ENCODE results near the gene RXRB.
A peak's percentile ranks its signal among the peaks of the same experiment; 100 is the strongest.
"Not testable (repeated sequence)": the region's sequence is repeated elsewhere in the genome, so short reads cannot be mapped to it uniquely, and the experiment has no call there.

The RXRB gene

GRCh38 chr6:33164176-33164575, 36.3 kb downstream of the RXRB start:
- no peak overlapping the region for H3K4me3 ChIP-seq (ENCODE audit: low read depth in 1 of 2, low read length in 2 of 2)
- H3K4me1 ChIP-seq (ENCODE audit: insufficient read depth, low read length) = peaks cover 14% of the 10 kb centered on the region
- H3K36me3 ChIP-seq (ENCODE audit: insufficient read depth, low read length) = no peaks in the 10 kb centered on the region
- H3K9ac ChIP-seq (ENCODE audit: low read length) = no peak overlapping the region
- H3K27me3 ChIP-seq (ENCODE audit: control insufficient read depth in 1 of 2, insufficient read depth in 2 of 2, low read length in 2 of 2) = no peaks in the 10 kb centered on the region
- H3K27ac ChIP-seq (ENCODE audit: low read depth, low read length) = no peak overlapping the region
- H3K9me3 ChIP-seq (ENCODE audit: low read length) = no peaks in the 10 kb centered on the region

DNA sequence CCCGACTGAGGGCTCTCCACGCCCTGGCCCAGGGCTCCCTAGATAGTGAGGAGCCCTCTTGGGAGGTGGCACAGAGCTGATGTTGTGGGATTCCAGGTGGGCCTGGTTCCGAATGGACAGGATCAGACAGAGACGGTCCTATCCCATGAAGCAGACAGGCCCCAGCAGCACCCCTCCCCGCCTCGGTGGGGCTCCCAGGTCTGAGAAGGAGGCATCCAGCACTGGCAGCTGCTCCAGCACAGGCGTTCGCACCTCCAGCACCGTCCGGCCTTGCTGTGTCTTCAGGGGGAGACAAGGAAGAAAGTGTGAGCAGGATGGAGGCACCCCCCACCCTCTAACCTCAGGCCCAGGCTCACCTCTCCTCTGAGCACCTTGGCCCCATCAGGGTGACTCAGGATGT, 36.9 kb downstream of the RXRB start:
- Histone ChIP-seq H3K9me3 (ENCODE audit: low read length) (no peaks in the 10 kb centered on the region), H3K27me3 (ENCODE audit: control insufficient read depth in 1 of 2, insufficient read depth in 2 of 2, low read length in 2 of 2) (no peaks in the 10 kb centered on the region), H3K36me3 (ENCODE audit: insufficient read depth, low read length) (no peaks in the 10 kb centered on the region), H3K4me1 (ENCODE audit: insufficient read depth, low read length) (peaks cover 14% of the 10 kb centered on the region), H3K4me3 (ENCODE audit: low read depth in 1 of 2, low read length in 2 of 2) (no peak overlapping the region), H3K27ac (ENCODE audit: low read depth, low read length) (no peak overlapping the region), H3K9ac (ENCODE audit: low read length) (no peak overlapping the region)

DNA sequence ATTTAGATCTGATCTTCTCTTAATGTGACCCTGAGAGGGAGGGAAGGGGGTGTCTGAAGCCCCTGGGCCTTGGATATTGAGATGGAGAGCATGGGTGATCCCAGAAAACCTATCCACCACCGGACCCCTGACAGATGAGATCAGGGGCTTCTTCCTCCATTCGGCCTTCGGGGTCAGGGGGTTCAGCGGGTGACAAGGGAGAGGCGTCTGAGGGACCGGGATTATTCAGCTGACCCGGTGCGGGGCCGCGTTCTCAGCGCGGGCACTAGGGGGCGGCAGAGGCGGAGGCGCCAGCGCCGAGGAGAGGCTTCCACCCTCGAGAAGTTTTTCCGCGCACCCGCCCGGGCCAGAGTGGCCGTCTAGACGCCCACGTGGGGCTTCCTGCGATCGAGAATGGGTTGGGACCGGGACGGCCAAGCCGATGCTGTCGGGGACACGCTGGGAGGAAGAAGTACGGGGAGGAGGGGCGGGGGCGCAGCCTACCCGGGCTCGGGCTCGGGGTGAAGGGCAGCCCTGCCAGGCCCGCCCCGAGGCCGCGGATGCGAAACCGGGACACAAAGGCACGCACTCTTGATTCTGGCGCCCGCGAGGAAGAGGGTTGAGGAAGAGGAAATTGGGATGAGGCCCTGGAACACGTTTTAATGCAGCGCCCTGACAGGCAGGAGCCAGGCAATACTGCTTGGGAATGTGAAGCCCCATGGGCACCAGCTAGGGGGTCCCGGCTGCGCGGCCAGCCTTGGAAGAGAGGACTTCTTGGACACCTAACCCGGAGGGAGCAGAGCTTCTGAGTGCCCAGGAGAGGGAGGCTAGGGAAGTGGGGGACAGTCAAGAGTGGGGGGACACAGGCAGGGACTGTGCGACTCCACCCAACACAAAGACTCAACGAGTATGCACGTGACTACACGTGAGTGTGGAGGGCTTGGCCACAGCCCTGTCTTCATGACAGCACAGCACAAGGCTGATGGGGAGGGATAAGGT, 38.8 kb downstream of the RXRB start:
- Histone ChIP-seq H3K27ac (ENCODE audit: low read depth, low read length) (peak overlapping the region; percentile 61), H3K27me3 (ENCODE audit: control insufficient read depth in 1 of 2, insufficient read depth in 2 of 2, low read length in 2 of 2) (no peaks in the 10 kb centered on the region), H3K4me3 (ENCODE audit: low read depth in 1 of 2, low read length in 2 of 2) (peak overlapping the region; percentile 34 to 57), H3K9me3 (ENCODE audit: low read length) (no peaks in the 10 kb centered on the region), H3K36me3 (ENCODE audit: insufficient read depth, low read length) (no peaks in the 10 kb centered on the region), H3K9ac (ENCODE audit: low read length) (no peak overlapping the region), H3K4me1 (ENCODE audit: insufficient read depth, low read length) (peaks cover 14% of the 10 kb centered on the region)

GRCh38 chr6:33160728-33161344, 39.6 kb downstream of the RXRB start:
- Histone ChIP-seq H3K9ac (ENCODE audit: low read length) (no peak overlapping the region), H3K36me3 (ENCODE audit: insufficient read depth, low read length) (no peaks in the 10 kb centered on the region), H3K27me3 (ENCODE audit: control insufficient read depth in 1 of 2, insufficient read depth in 2 of 2, low read length in 2 of 2) (no peaks in the 10 kb centered on the region), H3K9me3 (ENCODE audit: low read length) (no peaks in the 10 kb centered on the region), H3K4me3 (ENCODE audit: low read depth in 1 of 2, low read length in 2 of 2) (peak overlapping the region in 1 of 2 donors; percentile 57), H3K27ac (ENCODE audit: low read depth, low read length) (peak overlapping the region; percentile 61), H3K4me1 (ENCODE audit: insufficient read depth, low read length) (peaks cover 14% of the 10 kb centered on the region)

DNA sequence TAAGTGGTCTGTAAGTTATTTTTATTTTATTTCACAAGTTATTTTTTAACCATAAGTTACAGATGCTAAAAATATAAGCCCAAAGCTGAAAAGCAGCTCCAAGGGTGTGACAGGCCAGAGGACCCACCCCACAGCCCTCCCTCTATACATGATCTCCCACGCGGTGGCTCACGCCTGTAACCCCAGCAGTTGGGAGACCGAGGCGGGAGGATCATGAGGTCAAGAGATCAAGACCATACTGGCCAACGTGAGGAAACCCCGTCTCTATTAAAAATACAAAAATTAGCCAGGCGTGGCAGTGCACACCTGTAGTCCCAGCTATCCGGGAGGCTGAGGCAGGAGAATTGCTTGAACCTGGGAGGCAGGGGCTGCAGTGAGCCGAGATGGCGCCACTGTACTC, 40.4 kb downstream of the RXRB start:
- H3K4me3 ChIP-seq (ENCODE audit: low read depth in 1 of 2, low read length in 2 of 2) = no peak overlapping the region
- H3K27me3 ChIP-seq (ENCODE audit: control insufficient read depth in 1 of 2, insufficient read depth in 2 of 2, low read length in 2 of 2) = no peaks in the 10 kb centered on the region
- peaks cover 14% of the 10 kb centered on the region for H3K4me1 ChIP-seq (ENCODE audit: insufficient read depth, low read length)
- H3K27ac ChIP-seq (ENCODE audit: low read depth, low read length) = no peak overlapping the region
- H3K9me3 ChIP-seq (ENCODE audit: low read length) = no peaks in the 10 kb centered on the region
- H3K9ac ChIP-seq (ENCODE audit: low read length) = no peak overlapping the region
- no peaks in the 10 kb centered on the region for H3K36me3 ChIP-seq (ENCODE audit: insufficient read depth, low read length)

DNA sequence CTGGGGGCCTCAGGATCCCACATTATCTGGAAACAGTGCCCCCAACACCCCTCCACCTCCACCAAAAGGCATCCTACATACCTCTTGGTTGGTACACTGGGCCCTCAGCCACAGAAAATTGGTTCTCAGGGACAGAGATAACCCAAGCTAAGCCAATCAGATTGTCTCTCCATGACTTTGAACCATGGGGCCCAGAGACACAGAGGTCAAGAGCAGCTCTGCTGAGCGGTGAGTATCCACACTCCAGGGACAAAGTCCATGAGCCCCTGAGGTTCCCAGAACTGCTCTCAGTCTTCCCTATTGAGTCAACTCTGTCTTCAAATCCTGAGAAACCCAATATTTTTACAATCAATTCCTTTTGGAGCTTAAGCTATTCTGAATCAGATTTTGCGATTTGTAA, 43.5 kb downstream of the RXRB start:
- no peaks in the 10 kb centered on the region for H3K9me3 ChIP-seq (ENCODE audit: low read length)
- no peak overlapping the region for H3K4me3 ChIP-seq (ENCODE audit: low read depth in 1 of 2, low read length in 2 of 2)
- H3K9ac ChIP-seq (ENCODE audit: low read length) = no peak overlapping the region
- no peak overlapping the region for H3K27ac ChIP-seq (ENCODE audit: low read depth, low read length)
- peaks cover 12% of the 10 kb centered on the region for H3K4me1 ChIP-seq (ENCODE audit: insufficient read depth, low read length)
- no peaks in the 10 kb centered on the region for H3K27me3 ChIP-seq (ENCODE audit: control insufficient read depth in 1 of 2, insufficient read depth in 2 of 2, low read length in 2 of 2)
- H3K36me3 ChIP-seq (ENCODE audit: insufficient read depth, low read length) = no peaks in the 10 kb centered on the region

GRCh38 chr6:33156561-33156960, 43.9 kb downstream of the RXRB start:
- Histone ChIP-seq H3K4me3 (ENCODE audit: low read depth in 1 of 2, low read length in 2 of 2) (no peak overlapping the region), H3K9ac (ENCODE audit: low read length) (no peak overlapping the region), H3K27me3 (ENCODE audit: control insufficient read depth in 1 of 2, insufficient read depth in 2 of 2, low read length in 2 of 2) (no peaks in the 10 kb centered on the region), H3K27ac (ENCODE audit: low read depth, low read length) (no peak overlapping the region), H3K4me1 (ENCODE audit: insufficient read depth, low read length) (peaks cover 9% of the 10 kb centered on the region), H3K36me3 (ENCODE audit: insufficient read depth, low read length) (no peaks in the 10 kb centered on the region), H3K9me3 (ENCODE audit: low read length) (no peaks in the 10 kb centered on the region)

- Histone ChIP-seq H3K36me3 (ENCODE audit: insufficient read depth, low read length) (no peaks in the 10 kb centered on the region), H3K9ac (ENCODE audit: low read length) (no peak overlapping the region), H3K4me3 (ENCODE audit: low read depth in 1 of 2, low read length in 2 of 2) (no peak overlapping the region), H3K4me1 (ENCODE audit: insufficient read depth, low read length) (no peaks in the 10 kb centered on the region), H3K27me3 (ENCODE audit: control insufficient read depth in 1 of 2, insufficient read depth in 2 of 2, low read length in 2 of 2) (no peaks in the 10 kb centered on the region), H3K27ac (ENCODE audit: low read depth, low read length) (no peak overlapping the region), H3K9me3 (ENCODE audit: low read length) (no peaks in the 10 kb centered on the region)
These were observed 46.1 kb downstream of the RXRB start for GRCh38 chr6:33154349-33154748.

DNA sequence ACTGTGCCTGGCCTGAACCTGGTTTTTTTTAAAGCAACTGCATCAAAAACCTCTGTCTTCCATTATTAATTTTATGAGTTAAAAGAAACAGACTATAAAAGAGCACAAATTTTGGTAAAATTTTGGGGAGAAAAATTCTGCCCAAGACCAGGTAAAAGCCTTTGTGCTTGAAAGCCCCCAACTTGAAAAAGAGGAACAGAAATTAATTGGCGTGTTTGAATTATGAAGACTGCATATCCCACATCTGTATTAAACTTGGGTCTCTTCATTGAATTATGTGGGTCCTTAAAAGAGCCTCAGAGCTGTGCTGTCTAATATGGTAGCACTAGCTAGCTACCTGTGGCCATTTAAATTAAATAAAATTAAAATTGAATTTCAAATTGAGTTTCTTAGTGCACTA, 49.4 kb downstream of the RXRB start:
- H3K9ac ChIP-seq (ENCODE audit: low read length) = no peak overlapping the region
- no peaks in the 10 kb centered on the region for H3K4me1 ChIP-seq (ENCODE audit: insufficient read depth, low read length)
- H3K4me3 ChIP-seq (ENCODE audit: low read depth in 1 of 2, low read length in 2 of 2) = no peak overlapping the region
- H3K27me3 ChIP-seq (ENCODE audit: control insufficient read depth in 1 of 2, insufficient read depth in 2 of 2, low read length in 2 of 2) = no peaks in the 10 kb centered on the region
- no peaks in the 10 kb centered on the region for H3K9me3 ChIP-seq (ENCODE audit: low read length)
- no peak overlapping the region for H3K27ac ChIP-seq (ENCODE audit: low read depth, low read length)
- H3K36me3 ChIP-seq (ENCODE audit: insufficient read depth, low read length) = no peaks in the 10 kb centered on the region

DNA sequence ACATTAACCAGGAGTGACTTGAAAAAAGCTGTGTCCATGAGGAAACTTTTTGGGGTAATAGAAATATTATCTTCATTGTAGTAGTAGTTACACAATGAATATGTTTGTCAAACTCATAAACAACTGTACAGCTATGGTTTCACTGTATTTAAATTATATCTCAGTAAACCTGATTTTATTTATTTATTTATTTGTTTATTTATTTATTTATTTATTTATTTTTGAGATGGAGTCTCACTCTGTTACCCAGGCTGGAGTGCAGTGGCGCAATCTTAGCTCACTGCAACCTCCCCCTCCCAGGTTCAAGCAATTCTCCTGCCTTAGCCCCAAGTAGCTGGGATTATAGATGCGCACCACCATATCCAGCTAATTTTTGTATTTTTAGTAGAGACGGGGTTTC, 49.9 kb downstream of the RXRB start:
- H3K27me3 ChIP-seq (ENCODE audit: control insufficient read depth in 1 of 2, insufficient read depth in 2 of 2, low read length in 2 of 2); H3K9me3 ChIP-seq (ENCODE audit: low read length); H3K4me1 ChIP-seq (ENCODE audit: insufficient read depth, low read length); H3K4me3 ChIP-seq (ENCODE audit: low read depth in 1 of 2, low read length in 2 of 2); H3K9ac ChIP-seq (ENCODE audit: low read length); H3K27ac ChIP-seq (ENCODE audit: low read depth, low read length); H3K36me3 ChIP-seq (ENCODE audit: insufficient read depth, low read length): not testable (repeated sequence)

DNA sequence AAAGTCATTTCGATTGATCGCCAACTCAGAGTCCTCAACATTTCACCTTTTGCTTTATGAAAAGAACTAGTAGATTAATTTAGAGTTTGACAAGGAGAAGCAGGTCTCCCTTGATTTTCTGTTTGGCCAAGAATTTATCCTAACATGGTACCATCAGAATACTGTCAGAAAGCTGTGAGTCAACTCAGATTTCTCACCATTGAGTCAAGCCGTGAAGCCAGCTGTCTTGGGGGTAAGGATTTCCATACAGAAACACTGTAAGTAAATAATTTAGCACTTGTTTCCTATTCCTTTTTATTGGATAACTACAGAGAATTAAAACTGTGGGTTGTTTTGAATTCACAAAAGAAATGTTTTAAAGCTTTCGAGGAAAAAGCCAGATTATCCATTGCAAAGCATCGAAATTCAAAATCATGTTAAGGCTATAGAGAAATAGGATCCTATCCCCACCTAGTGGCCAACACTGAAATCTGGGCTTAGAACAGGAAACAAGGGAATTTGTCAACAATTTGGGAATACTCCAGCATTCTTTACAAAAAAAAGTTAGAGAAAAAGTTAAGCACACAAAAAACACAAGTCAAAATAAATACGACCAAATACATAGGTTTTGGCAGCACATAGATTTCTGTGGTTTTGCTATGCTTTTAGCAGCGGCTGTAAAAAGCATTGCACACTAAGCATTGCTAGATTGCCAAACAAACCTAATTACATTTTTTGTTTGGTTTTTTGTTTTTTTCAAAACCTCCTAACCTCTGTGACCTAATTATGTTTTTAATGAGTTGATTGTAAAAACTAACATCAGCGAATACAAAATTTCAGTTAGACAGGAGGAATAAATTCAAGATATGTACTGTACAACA, 52.4 kb downstream of the RXRB start:
- H3K4me3 ChIP-seq (ENCODE audit: low read depth in 1 of 2, low read length in 2 of 2) = no peak overlapping the region
- no peak overlapping the region for H3K27ac ChIP-seq (ENCODE audit: low read depth, low read length)
- H3K9ac ChIP-seq (ENCODE audit: low read length) = no peak overlapping the region
- no peaks in the 10 kb centered on the region for H3K9me3 ChIP-seq (ENCODE audit: low read length)
- no peaks in the 10 kb centered on the region for H3K36me3 ChIP-seq (ENCODE audit: insufficient read depth, low read length)
- H3K4me1 ChIP-seq (ENCODE audit: insufficient read depth, low read length) = no peaks in the 10 kb centered on the region
- H3K27me3 ChIP-seq (ENCODE audit: control insufficient read depth in 1 of 2, insufficient read depth in 2 of 2, low read length in 2 of 2) = peaks cover 0 to 1% of the 10 kb centered on the region in 2 donors

All from muscle layer of colon (tissue), 2 donors.